Smooth muscle cell (in vitro differentiated cells): Measurements from ENCODE around the gene GDF15. TPM values are rescaled to one million over a fixed set of nuclear protein-coding genes. Genes with fewer than 3 reads are reported as not detected.

Experiments
- DNase-seq: peaks from one replicate; lab custom pipeline; 2025; ENCODE audit not compliant: unreplicated experiment; lab: John Stamatoyannopoulos, UW
- H2AFZ ChIP-seq: fragments of 200-600 bp; sonication (generic); 2 replicates; pipeline ENCODE4 v1.6.0; 2016; ENCODE audit warnings: antibody characterized with exemption, low read depth, mild to moderate bottlenecking
- H3F3A ChIP-seq: fragments of 200-600 bp; sonication (generic); 2 replicates; pipeline ENCODE4 v1.6.0; 2017; ENCODE audit warnings: antibody characterized with exemption, low read depth
- H3K27ac ChIP-seq: fragments of 200-600 bp; sonication (generic); 2 replicates; pipeline ENCODE4 v1.5.1; 2016; ENCODE audit warnings: low read depth, mild to moderate bottlenecking
- H3K27me3 ChIP-seq: fragments of 200-600 bp; sonication (generic); 2 replicates; pipeline ENCODE4 v1.6.1; 2016; ENCODE audit warnings: low read depth, mild to moderate bottlenecking
- H3K36me3 ChIP-seq: fragments of 200-600 bp; sonication (generic); 2 replicates; pipeline ENCODE4 v1.5.1; 2016; ENCODE audit warnings: low read depth
- H3K4me1 ChIP-seq: fragments of 200-600 bp; sonication (generic); 2 replicates; pipeline ENCODE4 v1.5.1; 2016; ENCODE audit warnings: low read depth
- H3K4me2 ChIP-seq: fragments of 200-600 bp; sonication (generic); 2 replicates; pipeline ENCODE4 v1.6.0; 2016; ENCODE audit warnings: mild to moderate bottlenecking
- H3K4me3 ChIP-seq: fragments of 200-600 bp; sonication (generic); 2 replicates; pipeline ENCODE4 v1.5.1; 2016; ENCODE audit warnings: mild to moderate bottlenecking
- H3K79me2 ChIP-seq: fragments of 200-600 bp; sonication (generic); 2 replicates; pipeline ENCODE4 v1.6.0; 2016; ENCODE audit warnings: low read depth, mild to moderate bottlenecking
- H3K9ac ChIP-seq: fragments of 200-600 bp; sonication (generic); 2 replicates; pipeline ENCODE4 v1.6.0; 2016; ENCODE audit warnings: low read depth
- H3K9me3 ChIP-seq: fragments of 200-600 bp; sonication (generic); replicated peaks from 2 replicates; pipeline ENCODE4 v1.5.1; 2016; ENCODE audit warnings: low read depth
- H4K20me1 ChIP-seq: fragments of 200-600 bp; sonication (generic); 2 replicates; pipeline ENCODE4 v1.6.0; 2016; ENCODE audit warnings: low read depth
- WGBS: methylation state at CpG from one replicate; pipeline ENCODE4 v1.1.7; 2016; ENCODE audit warnings: low lambda C conversion rate; 5-methylcytosine and 5-hydroxymethylcytosine counted together
- polyA plus RNA-seq: library from polyadenylated mRNA; unstranded; fragments of >200 nt; fragmentation: Nextera tagmentation; extraction: Ambion mirVana; gene quantifications from 2 replicates; pipeline ENCODE4 v1.2.1, GENCODE V29; 2016
- total RNA-seq: library from RNA; depleted of rRNA; stranded (reverse); fragments of >200 nt; gene quantifications from 2 replicates; pipeline ENCODE4 v1.2.3, GENCODE V29; 2014
- TF ChIP-seq, protein P1 (sequence below): fragments of 200-600 bp; sonication (generic); IDR thresholded peaks from 2 replicates; pipeline ENCODE4 v1.5.1; 2017; ENCODE audit warnings: borderline replicate concordance, mild to moderate bottlenecking, antibody characterized with exemption; ENCODE audit not compliant: insufficient read depth, poor library complexity, severe bottlenecking

Gene GDF15
- total and polyA plus RNA-seq, 2 experiments from 2014 or later: 30.9 to 42.8 TPM

DNA sequence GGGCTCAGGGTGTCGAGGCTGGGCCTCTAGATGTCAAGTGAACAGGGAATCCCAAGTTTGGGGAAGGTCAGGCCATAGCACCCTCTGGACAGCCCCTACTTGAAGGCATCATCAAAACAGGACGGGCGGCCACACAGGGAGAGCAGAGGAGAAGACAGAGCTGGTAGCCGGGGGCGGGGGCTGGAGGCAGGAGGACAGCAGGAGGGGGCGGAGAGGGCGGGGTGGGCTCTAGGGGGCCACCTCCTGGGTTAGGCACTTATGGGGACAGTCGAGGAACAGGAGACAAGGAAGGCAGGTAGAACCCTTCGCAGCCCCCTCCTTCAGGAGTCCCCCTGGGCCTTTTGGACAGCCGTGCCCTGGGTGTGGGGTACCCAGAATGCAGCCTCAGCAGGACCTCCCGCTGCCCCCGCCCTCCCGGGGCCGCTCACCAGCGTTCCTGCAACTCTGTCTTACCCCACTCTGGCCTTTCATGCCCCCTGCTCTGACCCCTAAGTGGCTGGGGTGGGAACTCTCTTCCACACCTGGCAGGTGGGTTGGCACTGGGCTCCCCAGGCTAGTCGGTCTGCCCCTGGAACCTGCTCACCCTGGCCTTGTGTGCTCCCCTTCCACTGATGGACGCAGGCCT lies 39.0 kb downstream of the GDF15 start:
- Histone ChIP-seq H3F3A (no peaks in the 10 kb centered on the region), H2AFZ (no peak overlapping the region), H3K27ac (no peak overlapping the region), H3K79me2 (peaks cover 37% of the 10 kb centered on the region), H3K4me2 (no peak overlapping the region), H3K4me1 (peaks cover 25% of the 10 kb centered on the region), H3K9me3 (no peaks in the 10 kb centered on the region), H4K20me1 (peaks cover 74% of the 10 kb centered on the region), H3K9ac (no peak overlapping the region), H3K36me3 (no peaks in the 10 kb centered on the region), H3K27me3 (no peaks in the 10 kb centered on the region), H3K4me3 (no peak overlapping the region)
- DNase-seq: no peak
- TF ChIP-seq, protein P1, sequence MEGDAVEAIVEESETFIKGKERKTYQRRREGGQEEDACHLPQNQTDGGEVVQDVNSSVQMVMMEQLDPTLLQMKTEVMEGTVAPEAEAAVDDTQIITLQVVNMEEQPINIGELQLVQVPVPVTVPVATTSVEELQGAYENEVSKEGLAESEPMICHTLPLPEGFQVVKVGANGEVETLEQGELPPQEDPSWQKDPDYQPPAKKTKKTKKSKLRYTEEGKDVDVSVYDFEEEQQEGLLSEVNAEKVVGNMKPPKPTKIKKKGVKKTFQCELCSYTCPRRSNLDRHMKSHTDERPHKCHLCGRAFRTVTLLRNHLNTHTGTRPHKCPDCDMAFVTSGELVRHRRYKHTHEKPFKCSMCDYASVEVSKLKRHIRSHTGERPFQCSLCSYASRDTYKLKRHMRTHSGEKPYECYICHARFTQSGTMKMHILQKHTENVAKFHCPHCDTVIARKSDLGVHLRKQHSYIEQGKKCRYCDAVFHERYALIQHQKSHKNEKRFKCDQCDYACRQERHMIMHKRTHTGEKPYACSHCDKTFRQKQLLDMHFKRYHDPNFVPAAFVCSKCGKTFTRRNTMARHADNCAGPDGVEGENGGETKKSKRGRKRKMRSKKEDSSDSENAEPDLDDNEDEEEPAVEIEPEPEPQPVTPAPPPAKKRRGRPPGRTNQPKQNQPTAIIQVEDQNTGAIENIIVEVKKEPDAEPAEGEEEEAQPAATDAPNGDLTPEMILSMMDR: no peak
- WGBS: 88% methylated on average over 13 of the region's 17 CpGs

DNA sequence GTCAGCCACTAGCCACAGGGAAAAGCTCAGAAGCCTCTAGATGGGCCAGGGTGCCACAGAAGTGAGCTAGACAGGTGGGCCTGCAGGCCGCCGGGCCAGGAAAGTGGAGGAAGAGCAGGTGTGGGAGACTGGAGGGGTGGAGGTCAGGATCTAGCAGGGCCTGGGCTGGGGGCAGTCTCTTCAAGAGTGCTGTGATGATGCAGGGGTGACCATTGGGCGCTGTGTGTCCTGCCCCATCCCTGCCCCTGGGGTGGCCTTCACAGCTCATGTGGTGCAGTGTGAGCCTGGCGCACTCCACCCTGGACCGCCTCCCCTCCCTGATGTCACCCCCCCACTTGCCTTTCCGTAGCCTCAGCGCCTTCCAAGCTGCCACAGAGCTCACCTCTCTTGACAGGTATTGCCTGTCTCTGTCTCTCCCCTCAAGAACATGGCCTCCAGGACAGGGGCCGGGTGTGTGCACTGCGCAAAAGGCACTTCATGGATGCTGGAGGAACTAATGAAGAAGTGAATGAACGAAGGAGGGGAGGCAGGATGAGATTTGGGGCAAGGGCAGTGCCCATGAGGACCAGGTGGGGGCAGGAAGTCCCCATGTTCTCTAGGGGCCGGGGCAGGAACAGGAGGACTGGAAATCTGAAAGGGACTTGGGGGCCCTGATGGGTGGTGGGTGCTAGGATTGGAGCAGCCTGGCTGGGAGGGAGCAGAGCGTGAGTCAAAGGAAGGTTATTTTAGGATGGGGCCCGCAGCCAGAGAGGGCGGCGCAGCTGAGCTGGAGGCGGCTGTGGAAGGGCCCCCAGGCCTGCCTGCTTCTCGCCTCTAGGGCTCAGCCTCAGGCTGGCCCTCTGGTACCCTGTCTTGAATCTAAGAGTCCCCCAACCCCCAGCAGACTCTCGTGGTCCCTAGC lies 39.8 kb downstream of the GDF15 start:
- Histone ChIP-seq H3K4me1 (peaks cover 29% of the 10 kb centered on the region), H4K20me1 (peaks cover 67% of the 10 kb centered on the region), H3K9ac (no peak overlapping the region), H3K36me3 (no peaks in the 10 kb centered on the region), H3K27me3 (no peaks in the 10 kb centered on the region), H3K79me2 (peaks cover 37% of the 10 kb centered on the region), H3K27ac (peak overlapping the region; percentile 47), H3K9me3 (no peaks in the 10 kb centered on the region), H2AFZ (no peak overlapping the region), H3K4me2 (peak overlapping the region; percentile 47), H3K4me3 (no peak overlapping the region), H3F3A (no peaks in the 10 kb centered on the region)
- peak; percentile 22 for DNase-seq
- 65% methylated on average over 18 of the region's 18 CpGs for WGBS
- TF ChIP-seq, protein P1: no peak

DNA sequence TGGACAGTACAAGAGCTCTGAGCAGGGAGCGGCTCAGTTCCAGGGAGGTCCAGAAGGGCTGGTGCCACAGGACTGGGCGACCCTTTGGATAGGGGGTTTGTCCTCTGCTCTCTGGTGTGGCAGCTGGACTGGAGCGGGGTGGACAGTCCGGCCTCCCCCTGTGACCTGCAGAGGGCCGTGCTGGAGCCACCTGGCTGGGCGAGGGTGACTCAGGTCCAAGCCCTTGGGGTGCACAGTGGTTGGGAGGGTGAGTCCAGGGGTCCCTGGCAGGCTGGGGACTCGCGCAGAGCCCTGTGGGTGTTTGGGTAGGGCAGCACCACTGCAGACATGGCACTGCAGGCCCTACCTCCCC lies 40.4 kb downstream of the GDF15 start:
- Histone ChIP-seq H3K4me1 (peaks cover 29% of the 10 kb centered on the region), H3K79me2 (peaks cover 36% of the 10 kb centered on the region), H2AFZ (no peak overlapping the region), H3K4me3 (no peak overlapping the region), H3K4me2 (peak overlapping the region; percentile 47), H3K27me3 (no peaks in the 10 kb centered on the region), H3K9me3 (no peaks in the 10 kb centered on the region), H4K20me1 (peaks cover 60% of the 10 kb centered on the region), H3F3A (no peaks in the 10 kb centered on the region), H3K27ac (peak overlapping the region; percentile 47), H3K9ac (no peak overlapping the region), H3K36me3 (no peaks in the 10 kb centered on the region)
- WGBS: 95% methylated on average over 8 of the region's 8 CpGs
- DNase-seq: no peak
- TF ChIP-seq, protein P1: no peak
